Panc1 (cell line): ENCODE results near the gene CEPT1. TPM values are rescaled to one million over a fixed set of nuclear protein-coding genes. Genes with fewer than 3 reads are reported as not detected.

Experiments used
- ATAC-seq: fragments of 200-7000 bp; cut with Tn5 transposase; 2 replicates; pipeline ENCODE4 v1.9.1; 2020; ENCODE audit warnings: mild to moderate bottlenecking, moderate library complexity
- BruUV-seq: library from RNA; stranded (reverse); fragments of 400-500 nt; replicated peaks from 2 replicates; lab custom pipeline; 2021; lab: Mats Ljungman, UMichigan
- CTCF ChIA-PET: fragments of 300-600 bp; sonication (Branson Sonifier 250); formaldehyde crosslinking; loops from one replicate; lab custom pipeline; 2022; ENCODE audit warnings: antibody characterized with exemption; lab: Charles Lee
- POLR2A ChIA-PET: fragments of 300-600 bp; sonication (Branson Sonifier 250); formaldehyde crosslinking; loops from one replicate; lab custom pipeline; 2022; ENCODE audit warnings: antibody characterized with exemption; lab: Charles Lee
- DNase-seq: peaks from one replicate; pipeline ENCODE4 v3.0.0-alpha.2; 2010; ENCODE audit warnings: low read depth, low spot score
- H3K27ac ChIP-seq: 2 replicates; pipeline ENCODE4 v1.5.1; 2011; ENCODE audit warnings: mild to moderate bottlenecking, low read length, inconsistent platforms
- H3K27me3 ChIP-seq: fragments of 200-500 bp; sonication (Bioruptor generic); 2 replicates; pipeline ENCODE4 v1.6.0; 2014; ENCODE audit warnings: low read length, inconsistent platforms; ENCODE audit not compliant: control insufficient read depth, insufficient read depth
- H3K36me3 ChIP-seq: fragments of 200-500 bp; sonication (Bioruptor generic); 2 replicates; pipeline ENCODE4 v1.5.1; 2014; ENCODE audit warnings: inconsistent platforms, mild to moderate bottlenecking, low read length, moderate library complexity; ENCODE audit not compliant: control insufficient read depth, insufficient read depth
- H3K4me1 ChIP-seq: 2 replicates; pipeline ENCODE4 v1.5.1; 2011; ENCODE audit warnings: inconsistent platforms, mild to moderate bottlenecking, low read length, moderate library complexity; ENCODE audit not compliant: control insufficient read depth, insufficient read depth
- H3K4me3 ChIP-seq, 2 experiments: 2 replicates each; pipeline ENCODE4 v1.5.1; 2011 to 2012; ENCODE audit warnings: low read depth in 2 of 2, low read length in 2 of 2, mild to moderate bottlenecking in 2 of 2, inconsistent platforms in 1 of 2, moderate library complexity in 1 of 2
- H3K9me3 ChIP-seq: fragments of 200-500 bp; sonication (Bioruptor generic); 2 replicates; pipeline ENCODE4 v1.5.1; 2014; ENCODE audit warnings: low read depth, mild to moderate bottlenecking, inconsistent platforms, low read length, moderate library complexity; ENCODE audit not compliant: control insufficient read depth, insufficient read depth
- CTCF ChIP-seq: fragments of 450-650 bp; IDR thresholded peaks from 2 replicates; pipeline ENCODE4 v1.5.1; 2017; ENCODE audit warnings: mild to moderate bottlenecking
- POLR2AphosphoS5 ChIP-seq: IDR thresholded peaks from 2 replicates; pipeline ENCODE4 v1.6.1; 2012; ENCODE audit warnings: mild to moderate bottlenecking, low read depth, low read length, moderate library complexity
- REST ChIP-seq, 2 experiments: IDR thresholded peaks; 2 replicates each; pipeline ENCODE4 v1.6.1; 2011 to 2012; ENCODE audit warnings: low read depth in 2 of 2, control low read depth in 1 of 2, low read length in 1 of 2, mild to moderate bottlenecking in 1 of 2, moderate library complexity in 1 of 2; ENCODE audit not compliant: insufficient read depth in 1 of 2
- SIN3A ChIP-seq: IDR thresholded peaks from 2 replicates; pipeline ENCODE4 v1.6.1; 2012; ENCODE audit warnings: low read depth, mild to moderate bottlenecking, low read length, moderate library complexity, borderline replicate concordance; ENCODE audit not compliant: insufficient read depth
- TCF7L2 ChIP-seq: IDR thresholded peaks from 2 replicates; pipeline ENCODE4 v1.6.1; 2011; ENCODE audit warnings: mild to moderate bottlenecking, low read depth, low read length, inconsistent platforms
- in situ Hi-C: cut with HindIII; loops from 2 replicates; pipeline ENCODE4 v1.10.0; 2016; ENCODE audit warnings: low sequenced_read_pairs, low pct_unique_long_range_greater_than_20kb
- intact Hi-C: fragments of 100-400 bp; cut with micrococcal nuclease; formaldehyde crosslinking; loops from one replicate; pipeline ENCODE4 v1.10.0; 2022; ENCODE audit not compliant: unreplicated experiment
- total RNA-seq: library from RNA; stranded (reverse); gene quantifications from one replicate; pipeline ENCODE4 v1.2.1, GENCODE V29; 2021; ENCODE audit not compliant: unreplicated experiment

CEPT1 gene
- total RNA-seq, 1 experiment from 2014 or later, result 21.9 TPM

GRCh38 chr1:111147948-111148347 is 7.9 kb downstream of the CEPT1 start:
- BruUV-seq, result no TSS peak
- POLR2A ChIA-PET, result no interaction called here

GRCh38 chr1:111148376-111148881 is 8.4 kb downstream of the CEPT1 start:
- in situ Hi-C loops, result no loop called here
- no peak for ATAC-seq
- TF ChIP-seq CTCF, result no peak
- TF ChIP-seq REST (IDR thresholded peaks at IDR 0.05; ENCODE audit: insufficient read depth in 1 of 2, low read depth in 2 of 2, low read length in 1 of 2), result no peak
- no peak for TF ChIP-seq SIN3A
- TF ChIP-seq TCF7L2, result no peak
- TF ChIP-seq POLR2AphosphoS5, result no peak
- H3K9me3 ChIP-seq, result no peaks in the 10 kb centered on the region
- intact Hi-C loops, result no loop called here
- no peak for DNase-seq
- H3K27ac ChIP-seq, result no peak overlapping the region
- peaks cover 19% of the 10 kb centered on the region; the same call in 1 of the 2 replicates for H3K36me3 ChIP-seq
- BruUV-seq, result no TSS peak
- ChIA-PET POLR2A (no interaction called here), CTCF (no interaction called here)
- no peaks in the 10 kb centered on the region for H3K4me1 ChIP-seq
- no peaks in the 10 kb centered on the region for H3K27me3 ChIP-seq
- H3K4me3 ChIP-seq, result no peak overlapping the region

More at GRCh38 chr1:111147948-111148347, 7.9 kb downstream of the CEPT1 start:
- intact Hi-C loops, result no loop called here
- no peaks in the 10 kb centered on the region for H3K4me1 ChIP-seq
- no peak overlapping the region for H3K4me3 ChIP-seq
- H3K27ac ChIP-seq, result no peak overlapping the region
- in situ Hi-C loops, result no loop called here
- peaks cover 19% of the 10 kb centered on the region; the same call in 1 of the 2 replicates for H3K36me3 ChIP-seq
- H3K27me3 ChIP-seq, result no peaks in the 10 kb centered on the region
- no peaks in the 10 kb centered on the region for H3K9me3 ChIP-seq
- DNase-seq (no peak), ATAC-seq (no peak)
- CTCF ChIA-PET, result no interaction called here
- no peak for TF ChIP-seq TCF7L2
- TF ChIP-seq POLR2AphosphoS5, result no peak
- TF ChIP-seq SIN3A, result no peak
- no peak for TF ChIP-seq REST (IDR thresholded peaks at IDR 0.05; ENCODE audit: insufficient read depth in 1 of 2, low read depth in 2 of 2, low read length in 1 of 2)
- no peak for TF ChIP-seq CTCF
